Gastrocnemius medialis (tissue), 4 donors: Measurements from ENCODE around the gene F13A1. TPM values are rescaled to one million over a fixed set of nuclear protein-coding genes. Genes with fewer than 3 reads are reported as not detected.

ENCODE experiments used
- ATAC-seq, 2 donors: fragments of 150-250 bp; one replicate each; pipeline ENCODE4 v1.9.1; 2016
- DNase-seq, 2 donors: peaks; one replicate each; pipeline ENCODE4 v3.0.0-alpha.2; 2019
- H3K27ac ChIP-seq, 4 donors: fragments of 200-600 bp; sonication (generic); 1 replicate in 1 of 4; 2 replicates in 3 of 4; pipeline ENCODE4 v1.5.1; 2016 to 2018; ENCODE audit warnings: mild to moderate bottlenecking in 2 of 4, moderate library complexity in 1 of 4
- H3K27me3 ChIP-seq, 3 donors: fragments of 200-600 bp; sonication (generic) in 2 of 3; 1 replicate in 1 of 3; 2 replicates in 2 of 3; pipeline versions ENCODE4 v1.5.1 to v1.6.0; 2016 to 2019; ENCODE audit warnings: mild to moderate bottlenecking in 1 of 3, moderate library complexity in 1 of 3
- H3K36me3 ChIP-seq, 2 donors: fragments of 200-600 bp; sonication (generic) in 1 of 2; one replicate each; pipeline ENCODE4 v1.5.1; 2017 to 2018
- H3K4me1 ChIP-seq, 2 donors: fragments of 200-600 bp; sonication (generic) in 1 of 2; one replicate each; pipeline ENCODE4 v1.5.1; 2016 to 2017; ENCODE audit warnings: mild to moderate bottlenecking in 2 of 2
- H3K4me3 ChIP-seq, 4 donors: fragments of 200-600 bp; sonication (generic) in 3 of 4; 1 replicate in 1 of 4; 2 replicates in 3 of 4; pipeline ENCODE4 v1.5.1; 2016 to 2019; ENCODE audit warnings: mild to moderate bottlenecking in 2 of 4
- H3K9me3 ChIP-seq, 3 donors: fragments of 200-600 bp; sonication (generic) in 2 of 3; 1 replicate in 1 of 3; 2 replicates in 2 of 3; pipeline ENCODE4 v1.5.1; 2016 to 2019
- POLR2A ChIP-seq, 2 donors: fragments of 450-650 bp; IDR thresholded peaks; one replicate each; pipeline ENCODE4 v1.6.1; 2017; ENCODE audit warnings: antibody characterized with exemption in 2 of 2, mild to moderate bottlenecking in 2 of 2, moderate library complexity in 2 of 2
- in situ Hi-C, 4 donors: fragments of 200-750 bp; cut with MboI; loops; one replicate each; pipeline versions ENCODE4 v1.15.0 to v1.8.0; 2017; ENCODE audit warnings: low sequenced_read_pairs in 4 of 4
- intact Hi-C: fragments of 100-400 bp; cut with DNase I; formaldehyde crosslinking; loops from one replicate; pipeline ENCODE4 v1.15.1; 2023; ENCODE audit warnings: low total_unique reads
- total RNA-seq, 4 donors: library from RNA; depleted of rRNA; stranded (reverse); fragments of >200 nt; gene quantifications; one replicate each; pipeline versions ENCODE4 v1.1.0 to v1.2.3, GENCODE V29; 2016
- TF ChIP-seq, protein P1 (sequence below), 5 experiments: fragments of 450-650 bp in 3 of 5; fragments of 200-600 bp in 2 of 5; sonication (generic) in 2 of 5; IDR thresholded peaks in 4 of 5; conservative IDR thresholded peaks in 1 of 5; 1 replicate in 4 of 5; 2 replicates in 1 of 5; pipeline ENCODE4 v1.5.1; 2016 to 2019; ENCODE audit warnings: antibody characterized with exemption in 5 of 5, mild to moderate bottlenecking in 3 of 5, moderate library complexity in 3 of 5

F13A1 gene
- 10 to 100 TPM; 19.9 to 61.1 (median 33.9) TPM for total RNA-seq

DNA sequence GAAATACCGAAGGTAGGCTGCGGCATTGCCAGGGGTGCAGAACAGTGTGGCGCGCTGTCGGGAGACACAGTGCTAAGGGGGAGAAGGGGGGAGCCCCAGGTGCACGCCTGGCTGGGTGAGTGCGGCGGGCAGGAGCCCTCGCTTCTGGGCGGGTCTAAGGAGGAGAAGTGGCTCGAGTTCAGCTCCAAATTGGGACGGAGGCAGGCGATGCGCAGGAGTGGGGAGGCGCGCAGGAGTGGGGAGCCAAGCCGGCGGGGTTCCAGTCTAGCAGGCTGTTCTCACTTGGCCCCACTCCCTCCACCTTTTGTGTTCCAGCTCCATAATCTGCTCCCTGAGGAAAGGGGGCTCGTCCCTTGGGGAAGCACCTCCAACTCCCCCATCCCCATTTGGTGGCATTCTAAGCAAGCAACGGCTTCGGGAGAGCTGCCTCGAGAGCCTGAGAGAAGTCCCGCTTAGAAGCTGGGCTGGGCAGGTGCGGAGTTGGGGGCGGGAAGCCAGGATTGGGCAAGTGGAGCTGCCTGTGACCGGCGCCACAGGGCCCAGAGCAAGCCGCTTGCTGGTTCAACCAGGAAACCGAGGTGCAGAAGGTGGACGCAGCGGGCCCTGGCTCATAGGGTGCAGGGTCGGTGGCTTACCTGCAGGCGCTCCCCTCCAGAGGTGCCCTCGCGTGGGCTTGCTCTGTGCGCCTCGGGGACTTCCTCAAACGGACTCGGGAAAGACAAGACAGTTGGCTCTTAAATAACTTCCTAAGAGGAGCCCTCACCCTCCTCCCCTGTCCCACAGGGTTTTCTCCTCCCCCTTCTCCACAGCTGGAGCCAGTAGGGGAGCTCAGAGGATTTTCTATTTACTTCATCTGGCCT, at the start of gene F13A1:
F13A1 (minus strand) TSS at position 711 of the 860 bp plus-strand sequence. CDS start 1,998 bp downstream, outside the sequence.
- Histone ChIP-seq H3K9me3 (no peaks in the 10 kb centered on the region), H3K27me3 (peaks cover 8 to 17% (median 11%) of the 10 kb centered on the region in 3 donors), H3K36me3 (no peaks in the 10 kb centered on the region), H3K27ac (no peak within 1 kb of the TSS), H3K4me1 (no peaks in the 10 kb centered on the region), H3K4me3 (peak within 1 kb of the TSS in 2 of 4 donors; percentile 17 to 36)
- in situ Hi-C loops (no loop called here), intact Hi-C loops (no loop called here)
- no peak for DNase-seq
- peak in 1 of 2 donors; percentile 30 for ATAC-seq
- TF ChIP-seq, protein P1, sequence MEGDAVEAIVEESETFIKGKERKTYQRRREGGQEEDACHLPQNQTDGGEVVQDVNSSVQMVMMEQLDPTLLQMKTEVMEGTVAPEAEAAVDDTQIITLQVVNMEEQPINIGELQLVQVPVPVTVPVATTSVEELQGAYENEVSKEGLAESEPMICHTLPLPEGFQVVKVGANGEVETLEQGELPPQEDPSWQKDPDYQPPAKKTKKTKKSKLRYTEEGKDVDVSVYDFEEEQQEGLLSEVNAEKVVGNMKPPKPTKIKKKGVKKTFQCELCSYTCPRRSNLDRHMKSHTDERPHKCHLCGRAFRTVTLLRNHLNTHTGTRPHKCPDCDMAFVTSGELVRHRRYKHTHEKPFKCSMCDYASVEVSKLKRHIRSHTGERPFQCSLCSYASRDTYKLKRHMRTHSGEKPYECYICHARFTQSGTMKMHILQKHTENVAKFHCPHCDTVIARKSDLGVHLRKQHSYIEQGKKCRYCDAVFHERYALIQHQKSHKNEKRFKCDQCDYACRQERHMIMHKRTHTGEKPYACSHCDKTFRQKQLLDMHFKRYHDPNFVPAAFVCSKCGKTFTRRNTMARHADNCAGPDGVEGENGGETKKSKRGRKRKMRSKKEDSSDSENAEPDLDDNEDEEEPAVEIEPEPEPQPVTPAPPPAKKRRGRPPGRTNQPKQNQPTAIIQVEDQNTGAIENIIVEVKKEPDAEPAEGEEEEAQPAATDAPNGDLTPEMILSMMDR (IDR thresholded peaks at IDR 0.05 in 4 of 5, conservative IDR thresholded peaks at IDR 0.05 in 1 of 5) = no peak
- peak in 1 of 2 donors; percentile 27 for TF ChIP-seq POLR2A (IDR thresholded peaks at IDR 0.05)

DNA sequence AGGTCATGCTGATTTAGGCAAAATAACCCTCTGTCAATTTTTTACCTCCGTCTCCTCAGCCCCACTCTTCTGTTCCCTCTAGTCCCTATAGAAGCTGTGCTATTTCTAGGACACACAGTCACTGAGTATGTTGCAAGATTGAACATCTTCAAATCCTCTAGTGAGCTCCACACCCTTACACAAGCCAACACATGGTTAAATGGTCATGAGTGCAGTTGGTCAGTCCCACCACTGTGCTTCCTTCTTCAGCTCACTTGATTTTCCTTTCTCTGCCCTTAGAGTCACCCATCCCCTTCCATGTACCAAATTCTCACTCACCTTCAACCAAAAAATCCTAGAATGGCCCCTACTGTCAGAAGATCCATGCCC, 48.2 kb upstream of the F13A1 start:
- H3K9me3 ChIP-seq = no peaks in the 10 kb centered on the region
- no peak for DNase-seq
- ATAC-seq = no peak
- intact Hi-C loops (no loop called here), in situ Hi-C loops (no loop called here)
- H3K27me3 ChIP-seq = no peaks in the 10 kb centered on the region
- H3K4me3 ChIP-seq = no peak overlapping the region
- H3K27ac ChIP-seq = no peak overlapping the region
- TF ChIP-seq POLR2A (IDR thresholded peaks at IDR 0.05) = no peak
- TF ChIP-seq, protein P1 (IDR thresholded peaks at IDR 0.05 in 4 of 5, conservative IDR thresholded peaks at IDR 0.05 in 1 of 5) = no peak
- H3K36me3 ChIP-seq = no peaks in the 10 kb centered on the region
- no peaks in the 10 kb centered on the region for H3K4me1 ChIP-seq

DNA sequence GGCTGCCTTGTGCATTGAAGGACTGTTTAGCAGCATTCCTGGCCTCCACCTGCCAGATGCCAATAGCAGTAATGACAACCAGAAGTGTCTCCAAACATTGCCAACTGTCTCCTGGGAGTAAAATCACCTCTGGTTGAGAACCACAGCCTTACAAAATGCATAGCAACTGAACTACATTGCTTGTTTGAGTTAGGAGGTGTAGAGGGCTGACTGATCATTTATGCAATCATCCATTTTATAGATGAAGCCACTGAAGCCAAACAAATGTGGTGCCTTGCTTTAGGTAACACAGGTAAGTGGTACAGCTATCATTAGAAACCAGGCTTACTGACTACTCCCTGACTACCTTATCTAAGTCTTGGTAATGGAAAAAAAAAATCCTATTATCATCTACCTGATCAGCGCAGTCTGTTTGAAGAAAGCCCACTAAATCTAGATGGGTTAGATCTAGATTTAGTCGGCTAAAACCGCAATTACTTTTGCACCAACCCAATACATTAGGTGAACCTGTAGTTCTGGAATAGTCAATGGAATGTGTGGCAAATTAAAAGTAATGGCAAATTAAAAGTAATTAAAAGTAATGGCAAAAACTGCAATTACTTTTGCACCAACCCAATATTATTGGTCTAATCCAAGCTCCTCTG, 47.7 kb upstream of the F13A1 start:
- ATAC-seq = no peak
- Histone ChIP-seq H3K9me3 (no peaks in the 10 kb centered on the region), H3K27me3 (no peaks in the 10 kb centered on the region), H3K36me3 (no peaks in the 10 kb centered on the region), H3K4me1 (no peaks in the 10 kb centered on the region), H3K27ac (no peak overlapping the region), H3K4me3 (no peak overlapping the region)
- in situ Hi-C loops (no loop called here), intact Hi-C loops (no loop called here)
- TF ChIP-seq, protein P1 (IDR thresholded peaks at IDR 0.05 in 4 of 5, conservative IDR thresholded peaks at IDR 0.05 in 1 of 5) = no peak
- no peak for TF ChIP-seq POLR2A (IDR thresholded peaks at IDR 0.05)
- no peak for DNase-seq

DNA sequence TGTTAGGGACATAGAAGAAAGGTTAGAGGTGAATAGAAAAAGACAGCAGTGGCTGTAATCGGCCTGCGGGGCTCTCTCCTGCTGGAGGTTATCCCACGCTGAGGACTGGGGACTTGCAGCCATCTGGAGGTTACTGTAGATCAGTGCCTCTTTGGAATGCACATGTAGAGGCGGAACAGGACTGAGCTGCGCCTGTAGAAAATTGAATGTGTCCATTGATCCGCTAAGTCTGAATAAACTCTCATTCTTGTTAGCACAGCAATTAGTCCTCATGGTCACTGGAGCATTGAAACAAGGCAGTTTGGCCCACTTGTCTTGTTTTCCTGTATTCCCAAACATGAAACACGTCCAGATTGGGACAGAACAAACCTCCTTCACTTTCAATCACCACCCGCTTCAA, 46.3 kb upstream of the F13A1 start:
- DNase-seq = no peak
- in situ Hi-C loops (no loop called here), intact Hi-C loops (no loop called here)
- TF ChIP-seq, protein P1 (IDR thresholded peaks at IDR 0.05 in 4 of 5, conservative IDR thresholded peaks at IDR 0.05 in 1 of 5) = no peak
- no peak for TF ChIP-seq POLR2A (IDR thresholded peaks at IDR 0.05)
- Histone ChIP-seq H3K9me3 (no peaks in the 10 kb centered on the region), H3K4me3 (no peak overlapping the region), H3K4me1 (no peaks in the 10 kb centered on the region), H3K36me3 (no peaks in the 10 kb centered on the region), H3K27ac (no peak overlapping the region), H3K27me3 (no peaks in the 10 kb centered on the region)
- no peak for ATAC-seq
